Measurements from ENCODE around the gene ATG4A.

DNA sequence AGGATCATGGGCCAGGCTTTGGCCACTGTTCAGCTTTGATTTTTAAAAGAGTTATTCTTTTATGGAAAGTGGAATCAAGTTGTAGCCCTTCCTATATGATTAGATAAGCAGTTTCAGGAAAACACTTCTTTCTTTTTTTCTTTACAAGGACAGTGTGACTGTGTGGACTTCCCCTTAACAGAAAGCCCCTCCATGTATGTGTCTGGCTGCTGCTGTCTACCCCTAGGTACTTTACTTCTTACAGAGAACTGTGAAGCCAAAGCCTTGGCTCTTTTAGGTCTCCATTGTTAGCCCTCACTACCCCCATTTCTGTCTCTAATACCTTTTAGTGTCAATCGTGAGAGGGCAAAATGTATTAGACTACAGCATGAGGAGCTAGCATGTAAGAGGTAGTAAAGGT lies 27.6 kb upstream of the ATG4A start:
- TF ChIP-seq, protein P1, sequence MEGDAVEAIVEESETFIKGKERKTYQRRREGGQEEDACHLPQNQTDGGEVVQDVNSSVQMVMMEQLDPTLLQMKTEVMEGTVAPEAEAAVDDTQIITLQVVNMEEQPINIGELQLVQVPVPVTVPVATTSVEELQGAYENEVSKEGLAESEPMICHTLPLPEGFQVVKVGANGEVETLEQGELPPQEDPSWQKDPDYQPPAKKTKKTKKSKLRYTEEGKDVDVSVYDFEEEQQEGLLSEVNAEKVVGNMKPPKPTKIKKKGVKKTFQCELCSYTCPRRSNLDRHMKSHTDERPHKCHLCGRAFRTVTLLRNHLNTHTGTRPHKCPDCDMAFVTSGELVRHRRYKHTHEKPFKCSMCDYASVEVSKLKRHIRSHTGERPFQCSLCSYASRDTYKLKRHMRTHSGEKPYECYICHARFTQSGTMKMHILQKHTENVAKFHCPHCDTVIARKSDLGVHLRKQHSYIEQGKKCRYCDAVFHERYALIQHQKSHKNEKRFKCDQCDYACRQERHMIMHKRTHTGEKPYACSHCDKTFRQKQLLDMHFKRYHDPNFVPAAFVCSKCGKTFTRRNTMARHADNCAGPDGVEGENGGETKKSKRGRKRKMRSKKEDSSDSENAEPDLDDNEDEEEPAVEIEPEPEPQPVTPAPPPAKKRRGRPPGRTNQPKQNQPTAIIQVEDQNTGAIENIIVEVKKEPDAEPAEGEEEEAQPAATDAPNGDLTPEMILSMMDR (IDR thresholded peaks at IDR 0.05; ENCODE audit: extremely low read depth in 1 of 2, insufficient read depth in 1 of 2, low read depth in 1 of 2, low read length in 2 of 2), result no peak
- TF ChIP-seq EZH2 (IDR thresholded peaks at IDR 0.05; ENCODE audit: borderline replicate concordance, low read depth, low read length, severe bottlenecking) (no peak), POLR2A (IDR thresholded peaks at IDR 0.05; ENCODE audit: low read depth, low read length) (no peak), MYC (IDR thresholded peaks at IDR 0.05; ENCODE audit: low read depth, low read length) (no peak), FOS (IDR thresholded peaks at IDR 0.05; ENCODE audit: borderline replicate concordance, insufficient read depth, low read length) (no peak), POLR2AphosphoS5 (IDR thresholded peaks at IDR 0.05; ENCODE audit: insufficient read depth, low read depth, low read length) (no peak)
- TF ChIP-seq, protein P2, sequence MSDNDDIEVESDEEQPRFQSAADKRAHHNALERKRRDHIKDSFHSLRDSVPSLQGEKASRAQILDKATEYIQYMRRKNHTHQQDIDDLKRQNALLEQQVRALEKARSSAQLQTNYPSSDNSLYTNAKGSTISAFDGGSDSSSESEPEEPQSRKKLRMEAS (IDR thresholded peaks at IDR 0.05; ENCODE audit: insufficient read depth, insufficient read length), result no peak
